GM18508 (cell line): Measurements from ENCODE around the gene ANKRD33.

Experiments used
- ATAC-seq: cut with Tn5 transposase; IDR thresholded peaks from one replicate; pipeline ENCODE4 v1.9.1; 2021; ENCODE audit warnings: moderate number of reproducible peaks; ENCODE audit not compliant: insufficient read depth, unreplicated experiment

ANKRD33 gene

GRCh38 chr12:51855586-51856428 is 32.1 kb upstream of the ANKRD33 start:
- ATAC-seq: no peak

- ATAC-seq: no peak
Observed at GRCh38 chr12:51860986-51861385, 26.9 kb upstream of the ANKRD33 start.

GRCh38 chr12:51862947-51863346 is 25.0 kb upstream of the ANKRD33 start:
- ATAC-seq: no peak

DNA sequence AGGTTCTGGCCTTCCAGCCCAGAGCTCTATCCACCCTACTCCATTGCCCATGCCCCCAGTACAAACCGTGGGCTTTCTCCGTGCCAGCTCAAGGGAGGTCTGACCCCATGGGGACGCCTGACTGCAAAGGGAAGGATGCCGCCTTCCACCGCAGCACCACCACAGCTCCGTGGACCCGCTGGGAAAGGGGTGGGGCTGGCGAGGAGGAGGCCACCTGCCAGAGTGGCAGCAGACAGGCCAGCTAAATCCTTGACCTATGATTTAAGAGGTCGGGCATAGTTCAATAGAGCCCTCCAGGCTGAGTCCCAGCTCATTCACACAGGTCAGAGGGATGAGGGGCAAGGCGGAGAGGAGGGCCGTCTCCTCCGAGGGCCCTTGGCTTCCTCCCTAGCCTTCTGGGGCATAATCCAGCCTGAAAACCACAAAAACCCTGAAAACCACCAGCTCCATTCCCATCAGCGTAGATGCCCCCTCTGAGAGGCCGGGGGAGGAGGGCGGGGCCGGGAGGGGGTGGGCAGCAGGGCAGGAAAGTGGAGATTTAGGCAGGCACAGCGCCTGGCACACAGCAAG is 24.5 kb upstream of the ANKRD33 start:
- ATAC-seq: no peak

DNA sequence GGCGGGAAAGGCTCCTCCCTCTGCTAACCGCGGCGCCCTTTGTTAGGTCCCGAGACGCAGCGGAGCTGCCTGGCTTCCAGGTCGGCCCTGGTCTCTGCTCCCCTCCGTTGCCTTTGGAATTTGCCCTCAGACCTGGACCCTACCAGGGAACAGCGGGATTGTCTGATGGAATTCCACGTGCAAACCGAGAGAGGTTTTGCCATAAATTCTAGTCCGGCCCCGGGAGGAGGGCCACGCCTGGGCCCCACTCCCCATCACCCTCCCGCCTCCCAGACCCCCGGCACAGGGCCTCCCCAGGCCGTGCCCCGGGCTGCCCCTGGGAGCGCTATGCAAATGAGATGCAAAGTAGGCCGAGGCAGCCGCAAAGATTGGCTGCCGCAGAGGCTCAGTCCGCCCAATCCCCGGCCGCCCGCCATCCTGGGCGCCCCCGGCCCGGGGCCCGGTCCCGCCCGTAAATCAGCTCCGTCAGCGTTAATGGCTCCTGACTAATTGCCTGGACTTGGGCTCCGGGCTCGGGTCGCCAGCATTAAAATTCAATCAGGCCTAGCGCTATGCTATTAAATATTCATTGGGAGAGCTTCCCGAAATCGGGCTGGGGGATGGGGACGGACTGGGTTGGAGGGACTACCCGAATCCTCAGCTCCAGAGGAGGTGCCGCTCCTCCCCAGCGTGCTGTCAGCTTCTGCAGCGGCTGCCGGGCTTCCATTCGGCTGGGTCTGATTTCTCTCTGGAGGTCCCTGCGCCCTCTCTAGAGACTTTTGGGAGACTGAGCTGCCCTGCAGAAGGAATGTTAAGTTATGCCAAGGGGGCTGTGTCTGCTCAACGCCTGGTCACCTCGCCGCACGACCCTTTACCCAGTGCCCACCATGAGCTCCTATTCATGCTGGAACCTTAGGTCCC is 23.7 kb upstream of the ANKRD33 start:
- ATAC-seq: no peak

DNA sequence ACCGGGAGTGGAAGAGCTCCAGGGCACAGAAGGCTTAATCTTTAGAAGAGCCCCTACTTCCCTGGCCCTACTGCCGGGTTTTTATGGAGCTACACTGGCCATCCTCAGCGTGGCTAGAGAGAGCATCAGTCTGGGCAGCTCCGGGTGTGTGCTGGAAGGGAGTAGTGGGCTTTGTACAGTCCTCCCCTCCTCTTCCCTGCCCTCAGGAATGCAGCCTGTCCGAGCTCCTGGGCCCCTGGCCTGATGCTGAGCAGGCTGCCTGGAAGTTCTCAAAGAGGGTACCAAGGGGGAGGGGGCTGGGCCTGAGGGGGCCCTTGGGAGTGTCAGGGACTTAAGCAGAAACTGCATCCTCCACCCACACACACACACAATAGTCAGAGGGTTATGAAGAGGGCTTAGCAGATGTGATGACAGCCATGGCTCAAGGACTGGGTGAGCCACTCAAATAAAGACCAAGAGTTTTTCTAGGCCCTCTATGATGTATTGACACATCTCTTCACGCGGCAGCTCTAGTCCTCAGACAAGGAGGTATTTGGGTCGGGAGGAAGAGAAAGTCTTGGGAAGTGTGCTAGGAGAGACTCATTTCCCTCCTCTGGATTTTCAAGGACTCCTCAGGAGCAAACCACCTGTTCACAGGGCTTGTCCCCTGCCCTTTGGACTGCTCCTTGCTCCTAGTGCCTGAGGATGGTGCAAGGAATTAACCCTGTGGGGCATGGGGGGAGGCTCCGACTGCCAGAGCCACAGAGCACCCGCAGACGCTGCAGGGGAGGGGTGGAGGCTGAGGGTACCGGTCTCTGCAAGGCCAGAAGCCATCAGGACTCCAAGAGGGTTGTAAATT is 22.9 kb upstream of the ANKRD33 start:
- ATAC-seq: no peak

DNA sequence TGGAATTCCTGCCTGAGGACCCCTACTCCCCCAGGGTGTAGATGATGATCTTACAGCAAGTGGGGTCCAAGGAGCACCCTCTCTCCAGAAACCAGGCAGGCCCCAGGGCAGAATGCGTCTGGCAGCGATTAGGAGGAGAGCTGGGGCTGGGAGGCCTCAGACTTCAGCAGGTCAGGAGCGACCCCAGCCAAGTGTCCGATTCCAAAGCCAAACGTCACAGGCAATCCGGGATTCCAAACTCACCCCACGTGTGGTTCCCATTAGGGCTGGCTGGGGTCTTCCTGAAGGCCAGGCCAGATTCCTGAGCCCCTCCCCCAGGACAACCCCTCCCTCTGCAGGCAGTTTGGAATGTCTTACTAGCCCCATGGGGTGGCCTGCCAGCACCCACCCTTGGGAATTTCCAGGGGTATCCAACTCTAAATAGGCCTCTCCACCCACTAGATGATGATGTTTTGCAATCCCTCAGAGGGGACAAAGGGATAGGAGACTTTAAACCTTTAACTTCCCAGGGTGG is 22.1 kb upstream of the ANKRD33 start:
- ATAC-seq: no peak

DNA sequence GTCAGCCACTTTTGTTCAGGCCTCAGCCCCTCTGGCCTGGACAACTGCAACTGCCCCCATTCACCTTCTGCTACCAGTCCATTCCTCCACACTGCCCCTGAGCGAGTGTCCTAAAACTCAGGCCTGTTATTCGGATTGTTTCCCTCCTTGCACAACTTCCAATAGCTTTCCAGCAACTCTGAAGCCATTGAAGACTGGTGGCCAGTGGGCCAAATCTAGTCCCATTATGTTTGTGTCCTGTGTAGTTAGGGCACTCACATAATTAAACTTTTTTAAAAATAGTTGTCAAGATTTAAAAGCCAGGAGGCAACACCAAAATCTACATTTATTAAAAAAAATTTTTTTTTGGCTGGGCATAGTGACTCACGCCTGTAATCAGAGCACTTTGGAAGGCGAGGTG is 21.6 kb upstream of the ANKRD33 start:
- ATAC-seq: no peak

- no peak for ATAC-seq
Observed at GRCh38 chr12:51866762-51867161, 21.1 kb upstream of the ANKRD33 start.

DNA sequence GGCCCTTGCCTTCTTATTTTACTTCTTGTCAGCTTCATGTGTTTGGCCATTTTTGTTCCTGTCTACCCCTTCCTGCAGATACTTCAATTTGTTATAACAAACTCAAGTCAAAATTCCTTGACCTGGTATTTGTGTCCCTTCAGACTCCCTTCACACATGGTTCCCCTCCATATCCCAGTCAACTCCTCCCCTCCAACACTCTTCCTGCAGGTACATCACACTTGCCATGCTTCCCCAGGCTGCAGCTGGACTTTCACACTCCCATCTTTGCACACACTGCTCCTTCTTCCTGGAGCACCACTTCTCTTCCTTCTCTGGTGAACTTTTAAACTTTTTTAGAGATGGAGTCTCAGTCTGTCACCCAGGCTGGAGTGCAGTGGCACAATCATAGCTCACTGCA is 20.5 kb upstream of the ANKRD33 start:
- no peak for ATAC-seq

- ATAC-seq: no peak
Observed at GRCh38 chr12:51867796-51868428, 20.0 kb upstream of the ANKRD33 start.

GRCh38 chr12:51868821-51869495 is 18.9 kb upstream of the ANKRD33 start:
- ATAC-seq: no peak

GRCh38 chr12:51869496-51869865 is 18.4 kb upstream of the ANKRD33 start:
- no peak for ATAC-seq

DNA sequence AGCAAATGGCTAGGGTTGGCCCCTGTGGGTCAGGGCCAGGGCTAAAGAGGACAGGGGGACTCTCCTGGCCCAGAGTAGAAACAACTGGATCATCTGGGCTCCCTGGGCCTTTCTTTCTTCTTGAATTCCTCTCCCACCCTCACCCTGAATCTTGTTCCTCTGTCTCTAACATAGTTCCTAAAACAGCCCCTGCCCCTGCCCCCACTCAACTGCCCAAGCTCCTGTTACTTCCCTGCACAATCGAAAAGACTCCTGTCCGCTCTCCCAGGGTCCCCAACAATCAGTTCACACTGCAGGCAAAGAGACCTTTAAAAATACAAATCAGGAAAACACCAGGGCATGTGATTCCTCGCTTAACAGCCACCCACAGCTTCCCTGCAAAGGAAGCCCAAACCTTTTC is 18.0 kb upstream of the ANKRD33 start:
- no peak for ATAC-seq

GRCh38 chr12:51870504-51870903 is 17.4 kb upstream of the ANKRD33 start:
- ATAC-seq: no peak

GRCh38 chr12:51871126-51871525 is 16.8 kb upstream of the ANKRD33 start:
- no peak for ATAC-seq

DNA sequence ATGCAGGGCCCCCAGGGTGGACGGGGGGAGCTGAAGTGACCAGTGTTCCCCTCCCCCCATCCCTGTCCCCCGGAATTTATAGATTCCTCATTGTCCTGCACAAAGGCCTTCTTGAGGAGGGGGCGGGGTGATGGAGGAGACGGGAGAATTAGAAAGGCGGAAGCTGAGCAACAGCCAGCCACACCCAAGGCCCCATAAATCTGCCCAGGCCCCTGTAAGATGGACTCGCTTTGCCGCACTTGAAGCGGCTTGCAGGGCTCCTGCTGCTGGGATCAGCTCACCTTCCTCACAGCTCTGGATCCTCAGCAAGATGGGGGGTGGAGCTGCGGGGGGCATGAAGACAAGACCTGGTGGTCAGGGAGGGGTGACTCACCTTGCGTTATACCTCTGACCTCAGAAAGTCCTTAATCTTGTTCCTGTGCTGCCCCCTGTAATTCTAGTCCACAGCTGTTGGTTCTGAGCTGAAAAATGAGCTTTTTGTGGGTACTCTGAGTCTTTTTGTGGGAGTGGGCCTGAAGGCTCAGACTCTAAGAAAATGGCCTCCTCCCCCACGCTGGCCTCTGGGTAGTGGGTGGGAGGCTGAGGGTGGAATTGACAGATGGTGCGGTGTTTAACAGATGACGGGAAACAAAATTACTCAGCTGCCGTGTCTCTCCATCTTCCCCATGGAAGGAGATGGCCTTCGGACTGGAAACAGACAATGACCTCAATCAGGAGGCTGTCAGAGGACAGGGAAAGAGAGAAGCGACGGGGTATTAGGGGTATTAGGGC is 15.8 kb upstream of the ANKRD33 start:
- ATAC-seq: no peak

DNA sequence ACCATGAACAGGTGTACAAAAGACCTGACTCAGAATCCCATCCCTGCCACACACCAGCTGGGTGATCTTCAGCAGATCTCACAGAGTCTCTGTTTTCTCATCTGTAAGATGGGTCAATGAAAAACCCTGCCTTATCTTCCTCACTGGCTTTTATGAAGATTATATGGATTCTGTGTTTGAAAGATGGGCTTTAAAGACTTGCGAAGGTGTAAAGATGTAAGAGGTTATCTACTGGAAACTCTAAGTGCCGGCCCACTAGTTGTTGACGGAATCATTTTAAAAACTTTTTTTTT is 15.3 kb upstream of the ANKRD33 start:
- no peak for ATAC-seq
